Skeletal muscle tissue (tissue), 4 donors: ENCODE data around the gene WDR53. TPM values are rescaled to one million over a fixed set of nuclear protein-coding genes. Genes with fewer than 3 reads are reported as not detected.
A peak's percentile ranks its signal among the peaks of the same experiment; 100 is the strongest.
"Not testable (repeated sequence)": the region's sequence is repeated elsewhere in the genome, so short reads cannot be mapped to it uniquely, and the experiment has no call there.

Experiments used
- H3K27ac ChIP-seq: one replicate; pipeline ENCODE4 v1.7.0; 2013; ENCODE audit warnings: mild to moderate bottlenecking, low read depth, low read length, inconsistent platforms
- H3K27me3 ChIP-seq, 3 donors: one replicate each; pipeline ENCODE4 v1.7.0; 2013; ENCODE audit warnings: low read length in 3 of 3; ENCODE audit not compliant: control insufficient read depth in 3 of 3, insufficient read depth in 3 of 3
- H3K36me3 ChIP-seq, 3 donors: one replicate each; pipeline ENCODE4 v1.7.0; 2013; ENCODE audit warnings: low read length in 3 of 3; ENCODE audit not compliant: control insufficient read depth in 3 of 3, insufficient read depth in 3 of 3
- H3K4me1 ChIP-seq, 3 donors: one replicate each; pipeline ENCODE4 v1.7.0; 2013; ENCODE audit warnings: low read length in 3 of 3, mild to moderate bottlenecking in 3 of 3; ENCODE audit not compliant: control insufficient read depth in 3 of 3, insufficient read depth in 3 of 3
- H3K4me3 ChIP-seq, 3 donors: one replicate each; pipeline ENCODE4 v1.7.0; 2013; ENCODE audit warnings: low read length in 3 of 3
- H3K9ac ChIP-seq, 3 donors: one replicate each; pipeline ENCODE4 v1.7.0; 2013; ENCODE audit warnings: low read length in 3 of 3, mild to moderate bottlenecking in 3 of 3, moderate library complexity in 2 of 3, low read depth in 1 of 3
- H3K9me3 ChIP-seq, 3 donors: one replicate each; pipeline ENCODE4 v1.7.0; 2013; ENCODE audit warnings: low read length in 3 of 3; ENCODE audit not compliant: control insufficient read depth in 3 of 3
- total RNA-seq: library from RNA; depleted of rRNA; stranded (reverse); fragments of >200 nt; gene quantifications from one replicate; pipeline ENCODE4 v1.2.3, GENCODE V29; 2014
- donor health status: Osteomylitis.

The WDR53 gene
- total RNA-seq, 1 donor from 2014 or later = 6.8 TPM

DNA sequence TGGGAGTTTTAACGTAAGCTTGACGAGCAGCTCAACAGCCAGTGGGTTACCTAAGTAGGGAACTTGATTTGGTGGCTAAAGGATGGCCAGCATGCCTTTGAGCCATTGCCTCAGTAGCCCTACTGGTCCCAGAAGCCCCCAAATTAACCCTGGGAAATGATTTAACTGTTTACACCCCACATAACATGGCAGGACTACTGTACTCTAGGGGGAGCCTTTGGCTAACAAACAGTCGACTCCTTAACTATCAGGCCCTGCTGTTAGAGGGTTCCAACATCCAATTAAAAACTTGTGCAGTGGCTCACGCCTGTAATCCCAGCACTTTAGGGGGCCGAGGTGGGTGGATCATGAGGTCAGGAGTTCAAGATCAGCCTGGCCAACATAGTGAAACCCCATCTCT is 43.8 kb downstream of the WDR53 start:
- no peak overlapping the region for H3K27ac ChIP-seq
- H3K9ac ChIP-seq = no peak overlapping the region
- H3K27me3 ChIP-seq = no peaks in the 10 kb centered on the region
- H3K9me3 ChIP-seq = peaks cover 0 to 6% (median 0%) of the 10 kb centered on the region in 3 donors
- peaks cover 0 to 4% (median 2%) of the 10 kb centered on the region in 3 donors for H3K4me1 ChIP-seq
- H3K36me3 ChIP-seq = no peaks in the 10 kb centered on the region
- no peak overlapping the region for H3K4me3 ChIP-seq

DNA sequence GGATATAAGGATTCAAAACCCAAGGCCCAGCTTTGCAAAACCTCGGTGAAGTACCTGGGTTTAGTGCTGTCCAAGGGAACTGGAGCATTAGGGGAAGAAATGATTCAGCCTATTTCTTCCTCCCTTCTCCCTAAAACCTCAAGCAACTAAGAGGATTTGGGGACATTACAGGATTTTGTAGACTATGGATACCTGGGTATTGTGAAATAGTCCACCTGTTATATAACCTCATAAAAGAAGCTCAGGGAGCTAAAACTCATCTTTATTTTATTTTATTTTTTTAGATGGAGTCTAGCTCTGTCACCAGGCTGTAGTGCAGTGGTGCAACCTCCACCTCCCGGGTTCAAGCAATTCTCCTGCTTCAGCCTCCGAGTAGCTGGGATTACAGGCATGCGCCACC is 44.5 kb downstream of the WDR53 start:
- Histone ChIP-seq H3K27ac (no peak overlapping the region), H3K4me1 (peaks cover 0 to 7% (median 2%) of the 10 kb centered on the region in 3 donors), H3K27me3 (no peaks in the 10 kb centered on the region), H3K36me3 (no peaks in the 10 kb centered on the region), H3K9ac (no peak overlapping the region), H3K9me3 (peaks cover 0 to 6% (median 1%) of the 10 kb centered on the region in 3 donors), H3K4me3 (no peak overlapping the region)

DNA sequence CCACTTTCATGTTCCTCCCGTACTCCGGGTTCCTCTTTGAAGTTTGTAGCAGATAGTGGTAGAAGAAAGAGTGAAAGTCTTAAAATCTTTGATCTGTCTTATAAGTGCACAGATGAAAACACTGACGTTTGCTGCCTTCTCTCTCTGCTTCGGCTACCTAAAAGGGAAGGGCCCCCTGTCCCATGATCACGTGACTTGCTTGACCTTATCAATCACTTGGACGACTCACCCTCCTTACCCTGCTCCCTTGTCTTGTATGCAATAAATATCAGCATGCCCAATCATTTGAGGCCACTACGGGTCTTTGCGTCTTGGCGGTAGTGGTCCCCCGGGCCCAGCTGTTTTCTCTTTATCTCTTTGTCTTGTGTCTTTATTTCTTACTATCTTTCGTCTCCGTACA is 47.1 kb downstream of the WDR53 start:
- H3K9me3 ChIP-seq = not testable (repeated sequence)

DNA sequence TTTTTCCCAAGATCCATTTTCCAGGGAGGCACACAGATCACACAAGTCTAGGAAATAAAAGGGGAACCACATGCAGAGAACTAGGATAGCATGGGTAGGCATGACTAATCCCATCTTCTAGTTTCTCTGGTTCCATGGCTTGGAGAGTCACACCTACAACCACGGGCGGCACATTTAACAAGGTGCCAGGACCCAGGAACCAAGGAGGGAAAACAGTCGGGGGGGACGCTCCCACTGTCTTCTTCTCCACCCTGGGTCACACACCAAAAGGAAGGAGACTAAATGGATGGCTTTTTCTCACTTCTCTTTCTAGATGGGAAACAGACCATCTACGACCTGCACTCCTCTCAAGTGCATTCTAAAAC is 48.7 kb downstream of the WDR53 start:
- Histone ChIP-seq H3K9ac (no peak overlapping the region), H3K36me3 (no peaks in the 10 kb centered on the region), H3K9me3 (peaks cover 0 to 9% (median 5%) of the 10 kb centered on the region in 3 donors), H3K27me3 (no peaks in the 10 kb centered on the region), H3K27ac (no peak overlapping the region), H3K4me3 (no peak overlapping the region), H3K4me1 (peaks cover 0 to 16% (median 6%) of the 10 kb centered on the region in 3 donors)

More for the DNA sequence above, 47.1 kb downstream of the WDR53 start:
- H3K9ac ChIP-seq, H3K27ac ChIP-seq, H3K27me3 ChIP-seq, H3K36me3 ChIP-seq, H3K4me1 ChIP-seq, H3K4me3 ChIP-seq: not testable (repeated sequence)

DNA sequence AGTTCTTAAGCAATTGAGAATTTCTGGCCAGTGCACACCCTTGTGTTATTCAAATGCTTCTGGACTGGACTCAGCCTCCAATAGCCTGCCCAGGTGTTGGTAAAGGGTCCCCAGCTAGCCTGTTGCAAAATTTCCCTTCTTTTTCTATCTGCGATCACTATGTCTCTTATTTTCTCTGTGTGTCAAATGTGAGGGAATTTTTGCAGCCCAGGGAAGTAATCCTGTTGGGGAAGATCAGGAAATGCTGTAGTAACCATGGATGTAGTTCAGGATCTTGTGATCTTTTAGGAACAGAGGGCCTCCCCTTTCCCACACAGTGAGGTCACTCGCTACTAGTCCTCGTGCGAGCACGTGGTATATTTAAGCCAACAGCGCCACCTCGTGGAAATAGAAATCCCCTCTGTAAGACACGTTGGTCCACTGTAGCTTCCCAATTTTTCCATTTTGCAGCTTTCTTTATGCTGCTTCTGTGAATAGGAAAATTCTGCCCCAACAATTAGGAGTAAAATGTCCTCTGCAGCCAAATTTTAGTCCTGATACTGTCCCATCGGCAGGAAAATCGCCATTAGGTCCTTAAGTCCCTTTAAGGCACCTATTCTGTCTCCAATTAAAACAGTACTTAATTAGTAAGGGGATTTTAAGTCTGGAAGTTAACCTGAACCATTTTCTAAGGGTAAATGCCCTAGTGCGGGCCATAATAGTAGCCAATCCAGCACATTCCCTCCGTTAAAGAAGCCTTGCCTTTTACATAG is 49.2 kb downstream of the WDR53 start:
- Histone ChIP-seq H3K4me1 (peaks cover 0 to 18% (median 6%) of the 10 kb centered on the region in 3 donors), H3K36me3 (no peaks in the 10 kb centered on the region), H3K9ac (no peak overlapping the region), H3K27ac (no peak overlapping the region), H3K4me3 (no peak overlapping the region), H3K27me3 (no peaks in the 10 kb centered on the region), H3K9me3 (peaks cover 0 to 9% (median 5%) of the 10 kb centered on the region in 3 donors)

GRCh38 chr3:196517919-196518318 is 50.4 kb downstream of the WDR53 start:
- Histone ChIP-seq H3K27me3 (no peaks in the 10 kb centered on the region), H3K4me3 (no peak overlapping the region), H3K4me1 (peaks cover 0 to 22% (median 6%) of the 10 kb centered on the region in 3 donors), H3K27ac (no peak overlapping the region), H3K9ac (no peak overlapping the region), H3K9me3 (peaks cover 0 to 9% (median 5%) of the 10 kb centered on the region in 3 donors), H3K36me3 (no peaks in the 10 kb centered on the region)

DNA sequence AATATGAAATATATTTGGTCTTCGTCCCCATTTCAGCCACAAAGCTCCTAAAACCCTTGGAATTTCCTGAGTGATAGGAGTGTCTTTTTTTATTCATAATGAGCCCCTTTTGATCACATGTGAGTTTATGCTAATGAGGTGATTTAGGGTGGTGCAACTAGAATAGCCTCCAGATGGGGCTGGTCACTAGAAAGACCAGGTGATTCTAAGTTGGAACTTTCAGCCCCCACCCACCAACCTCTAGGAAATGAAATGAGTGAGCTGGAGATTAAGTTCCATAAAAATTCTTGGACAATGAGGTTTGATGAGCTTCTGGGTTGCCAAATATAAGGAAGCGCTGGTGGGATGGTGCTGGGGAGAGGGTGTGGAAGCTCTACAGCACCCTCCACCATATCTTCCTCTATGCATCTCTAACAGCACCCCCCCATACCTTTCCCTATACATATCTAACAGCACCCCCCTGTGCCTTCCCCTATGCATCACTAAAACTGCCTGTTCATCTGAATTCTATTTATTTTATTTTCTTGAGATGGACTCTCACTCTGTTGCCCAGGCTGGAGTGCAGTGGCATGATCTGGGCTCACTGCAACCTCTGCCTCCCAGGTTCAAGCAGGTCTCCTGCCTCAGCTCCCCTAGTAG is 51.1 kb downstream of the WDR53 start:
- no peaks in the 10 kb centered on the region for H3K36me3 ChIP-seq
- peaks cover 0 to 22% (median 6%) of the 10 kb centered on the region in 3 donors for H3K4me1 ChIP-seq
- H3K9ac ChIP-seq = no peak overlapping the region
- H3K27me3 ChIP-seq = no peaks in the 10 kb centered on the region
- peaks cover 0 to 9% (median 5%) of the 10 kb centered on the region in 3 donors for H3K9me3 ChIP-seq
- H3K4me3 ChIP-seq = no peak overlapping the region
- H3K27ac ChIP-seq = no peak overlapping the region

DNA sequence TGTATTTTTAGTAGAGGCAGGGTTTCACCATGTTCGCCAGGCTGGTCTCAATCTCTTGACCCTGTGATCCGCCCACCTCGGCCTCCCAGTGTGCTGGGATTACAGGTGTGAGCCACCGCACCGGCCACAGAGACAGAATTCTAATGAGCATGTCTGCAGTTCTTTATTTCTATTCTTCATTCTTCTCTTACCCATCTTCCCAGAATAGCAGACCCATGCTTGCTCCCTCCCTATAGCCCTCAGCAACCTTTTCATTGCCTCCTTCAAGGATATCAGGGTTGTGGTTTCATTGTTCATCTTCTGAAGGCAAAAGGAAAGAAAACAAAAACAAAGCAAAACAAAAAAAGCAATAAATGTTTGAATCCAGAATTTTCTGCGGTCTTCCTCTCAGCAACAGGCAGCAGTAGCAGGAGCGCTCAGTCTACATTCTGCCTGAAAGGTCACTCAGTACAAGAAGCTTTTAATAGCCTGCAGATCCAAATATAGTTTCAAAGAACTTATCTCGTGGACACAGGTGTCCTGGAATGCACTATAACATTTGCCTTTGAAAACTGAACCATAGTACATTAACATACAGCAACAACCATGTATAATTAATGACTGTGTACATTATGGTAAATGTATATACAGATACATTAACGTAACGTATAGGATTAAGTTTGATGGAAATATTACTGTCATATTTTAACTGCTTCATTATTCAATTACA is 53.3 kb downstream of the WDR53 start, which contains the start of gene SMCO1:
SMCO1 (minus strand) TSS at position 434 of the 709 bp plus-strand sequence; CDS start at position 297, 137 bp downstream.
- Histone ChIP-seq H3K4me1 (peaks cover 0 to 22% (median 6%) of the 10 kb centered on the region in 3 donors), H3K36me3 (no peaks in the 10 kb centered on the region), H3K27ac (peak within 1 kb of the TSS; percentile 86), H3K27me3 (no peaks in the 10 kb centered on the region), H3K9ac (peak within 1 kb of the TSS; percentile 61 to 88 (median 85)), H3K4me3 (peak within 1 kb of the TSS; percentile 62 to 79 (median 78)), H3K9me3 (peaks cover 0 to 5% (median 4%) of the 10 kb centered on the region in 3 donors)

- Histone ChIP-seq H3K27me3 (no peaks in the 10 kb centered on the region), H3K27ac (peak overlapping the region; percentile 86), H3K4me1 (peaks cover 0 to 22% (median 6%) of the 10 kb centered on the region in 3 donors), H3K4me3 (peak overlapping the region; percentile 62 to 79 (median 78)), H3K9ac (peak overlapping the region; percentile 61 to 85 (median 71)), H3K9me3 (peaks cover 0 to 5% (median 3%) of the 10 kb centered on the region in 3 donors), H3K36me3 (no peaks in the 10 kb centered on the region)
Measured at GRCh38 chr3:196514350-196514716, 54.0 kb downstream of the WDR53 start.
